Body of pancreas (tissue), 4 donors: ENCODE data around the gene TAL1. TPM values are rescaled to one million over a fixed set of nuclear protein-coding genes. Genes with fewer than 3 reads are reported as not detected.
"Not testable (repeated sequence)": the region's sequence is repeated elsewhere in the genome, so short reads cannot be mapped to it uniquely, and the experiment has no call there.

Source experiments
- ATAC-seq: fragments of 150-250 bp; one replicate; pipeline ENCODE4 v1.9.1; 2016
- DNase-seq, 4 donors: peaks; one replicate each; pipeline ENCODE4 v3.0.0-alpha.2; 2019
- H3K27ac ChIP-seq, 4 donors: fragments of 200-600 bp; sonication (generic); 1 replicate in 3 of 4; 2 replicates in 1 of 4; pipeline versions ENCODE4 v1.5.1 to v1.6.1; 2016 to 2019; ENCODE audit warnings: mild to moderate bottlenecking in 1 of 4, mixed read lengths in 1 of 4, moderate library complexity in 1 of 4
- H3K27me3 ChIP-seq, 2 donors: fragments of 200-600 bp; sonication (generic); one replicate each; pipeline ENCODE4 v1.6.0; 2016; ENCODE audit warnings: mild to moderate bottlenecking in 1 of 2
- H3K36me3 ChIP-seq, 2 donors: fragments of 200-600 bp; sonication (generic); replicated peaks in 1 of 2; 2 replicates each; pipeline ENCODE4 v1.5.1; 2016; ENCODE audit warnings: low read depth in 2 of 2; ENCODE audit not compliant: insufficient read depth in 1 of 2
- H3K4me1 ChIP-seq: fragments of 200-600 bp; sonication (generic); one replicate; pipeline ENCODE4 v1.6.0; 2016
- H3K4me3 ChIP-seq, 2 donors: fragments of 200-600 bp; sonication (generic); 1 replicate in 1 of 2; 2 replicates in 1 of 2; pipeline ENCODE4 v1.5.1; 2016 to 2019
- H3K9me3 ChIP-seq, 3 donors: fragments of 200-600 bp; sonication (generic); 1 replicate in 2 of 3; 2 replicates in 1 of 3; pipeline ENCODE4 v1.5.1; 2016
- POLR2A ChIP-seq, 3 donors: fragments of 450-650 bp; IDR thresholded peaks; one replicate each; pipeline ENCODE4 v1.6.1; 2016; ENCODE audit warnings: antibody characterized with exemption in 3 of 3, mild to moderate bottlenecking in 2 of 3
- WGBS, 2 donors: methylation state at CpG; one replicate each; pipeline ENCODE4 v1.1.5; 2017; 5-methylcytosine and 5-hydroxymethylcytosine counted together
- intact Hi-C: fragments of 100-400 bp; cut with DNase I; formaldehyde crosslinking; loops from one replicate; pipeline ENCODE4 v1.15.1; 2023
- total RNA-seq, 2 donors: library from RNA; depleted of rRNA; stranded (reverse); fragments of >200 nt; gene quantifications; one replicate each; pipeline ENCODE4 v1.1.0, GENCODE V29; 2016
- TF ChIP-seq, protein P1 (sequence below), 7 experiments: fragments of 450-650 bp in 4 of 7; fragments of 200-600 bp in 3 of 7; sonication (generic) in 3 of 7; IDR thresholded peaks; one replicate each; pipeline ENCODE4 v1.5.1; 2016 to 2019; ENCODE audit warnings: antibody characterized with exemption in 7 of 7

Gene TAL1
- 1 to 10 TPM; 2.3 to 2.6 TPM for total RNA-seq

DNA sequence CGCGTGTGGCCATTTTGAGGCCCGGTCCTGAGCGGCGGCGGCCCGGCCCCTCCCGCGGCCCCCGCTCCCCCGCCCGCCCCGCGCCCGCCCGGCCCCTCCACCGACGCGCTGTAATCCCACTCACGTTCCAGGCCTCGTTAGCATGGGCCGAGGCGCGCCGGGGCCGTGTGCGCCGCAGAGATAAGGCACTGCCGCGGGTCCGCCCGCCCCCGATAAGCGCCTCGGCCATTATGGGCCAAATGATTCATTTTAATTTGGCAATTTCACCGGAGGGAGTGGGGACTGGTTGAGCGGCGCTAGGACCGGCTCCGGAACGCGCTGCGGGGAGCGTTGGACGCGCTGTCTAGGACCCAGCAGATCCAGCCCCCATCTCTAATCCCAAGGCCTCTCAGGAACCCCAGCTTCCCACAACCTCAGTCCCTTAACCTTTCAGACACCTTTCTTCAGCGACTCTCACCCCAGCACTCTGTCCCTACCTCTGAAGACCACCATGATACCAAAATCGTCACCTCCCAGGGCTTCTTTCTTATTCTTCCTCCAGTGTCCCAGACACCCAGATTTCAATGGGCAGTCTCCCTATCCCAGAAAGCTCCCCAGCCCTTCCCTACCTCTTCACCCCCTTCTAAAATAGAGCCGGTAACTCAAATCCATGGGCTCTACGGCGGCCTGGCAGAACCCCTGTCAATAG lies at the start of gene TAL1:
TSS of gene TAL1 (minus strand) at position 39 of the 688 bp plus-strand sequence. CDS start 6,337 bp downstream, outside the sequence.
- no peak for DNase-seq
- H3K27me3 ChIP-seq, result peaks cover 0 to 42% of the 10 kb centered on the region in 2 donors
- H3K9me3 ChIP-seq, result no peaks in the 10 kb centered on the region
- H3K4me3 ChIP-seq, result no peak within 1 kb of the TSS
- intact Hi-C loops, result no loop called here
- no peak for ATAC-seq
- peaks cover 21% of the 10 kb centered on the region for H3K4me1 ChIP-seq
- no peaks in the 10 kb centered on the region for H3K36me3 ChIP-seq
- H3K27ac ChIP-seq, result peak within 1 kb of the TSS in 3 of 4 donors; percentile 19 to 56 (median 29)
- WGBS, 2 donors, result 5 to 20% methylated on average over 21 to 49 of the region's 51 CpGs
- no peak for TF ChIP-seq POLR2A (IDR thresholded peaks at IDR 0.05)
- TF ChIP-seq, protein P1, sequence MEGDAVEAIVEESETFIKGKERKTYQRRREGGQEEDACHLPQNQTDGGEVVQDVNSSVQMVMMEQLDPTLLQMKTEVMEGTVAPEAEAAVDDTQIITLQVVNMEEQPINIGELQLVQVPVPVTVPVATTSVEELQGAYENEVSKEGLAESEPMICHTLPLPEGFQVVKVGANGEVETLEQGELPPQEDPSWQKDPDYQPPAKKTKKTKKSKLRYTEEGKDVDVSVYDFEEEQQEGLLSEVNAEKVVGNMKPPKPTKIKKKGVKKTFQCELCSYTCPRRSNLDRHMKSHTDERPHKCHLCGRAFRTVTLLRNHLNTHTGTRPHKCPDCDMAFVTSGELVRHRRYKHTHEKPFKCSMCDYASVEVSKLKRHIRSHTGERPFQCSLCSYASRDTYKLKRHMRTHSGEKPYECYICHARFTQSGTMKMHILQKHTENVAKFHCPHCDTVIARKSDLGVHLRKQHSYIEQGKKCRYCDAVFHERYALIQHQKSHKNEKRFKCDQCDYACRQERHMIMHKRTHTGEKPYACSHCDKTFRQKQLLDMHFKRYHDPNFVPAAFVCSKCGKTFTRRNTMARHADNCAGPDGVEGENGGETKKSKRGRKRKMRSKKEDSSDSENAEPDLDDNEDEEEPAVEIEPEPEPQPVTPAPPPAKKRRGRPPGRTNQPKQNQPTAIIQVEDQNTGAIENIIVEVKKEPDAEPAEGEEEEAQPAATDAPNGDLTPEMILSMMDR (IDR thresholded peaks at IDR 0.05), result no peak

DNA sequence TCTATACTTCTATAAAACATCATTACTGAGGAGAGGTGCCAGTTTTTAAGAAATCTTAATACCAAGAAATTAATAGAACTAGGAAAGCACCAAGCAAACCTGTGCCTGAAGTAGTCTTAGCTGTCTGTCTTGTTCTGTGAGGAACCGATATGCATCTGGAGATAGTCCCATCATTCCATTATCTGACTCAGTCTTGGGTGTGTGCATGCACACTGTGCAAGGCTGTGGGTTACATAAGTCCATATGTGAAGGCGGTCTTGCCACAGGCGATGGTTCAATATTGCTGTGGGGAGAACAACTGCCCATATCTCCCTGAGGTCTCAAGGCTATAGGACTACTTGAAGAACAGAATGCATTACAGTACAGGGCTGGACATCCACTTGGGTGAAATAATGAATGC lies 48.1 kb upstream of the TAL1 start:
- 93 to 98% methylated on average over 3 of the region's 3 CpGs for WGBS, 2 donors
- ATAC-seq (no peak), DNase-seq (no peak)
- intact Hi-C loops, result no loop called here
- TF ChIP-seq, protein P1 (IDR thresholded peaks at IDR 0.05), result no peak
- H3K9me3 ChIP-seq, result no peaks in the 10 kb centered on the region
- no peaks in the 10 kb centered on the region for H3K4me1 ChIP-seq
- no peaks in the 10 kb centered on the region for H3K27me3 ChIP-seq
- H3K36me3 ChIP-seq, result no peaks in the 10 kb centered on the region
- H3K4me3 ChIP-seq, result no peak overlapping the region
- no peak overlapping the region for H3K27ac ChIP-seq

DNA sequence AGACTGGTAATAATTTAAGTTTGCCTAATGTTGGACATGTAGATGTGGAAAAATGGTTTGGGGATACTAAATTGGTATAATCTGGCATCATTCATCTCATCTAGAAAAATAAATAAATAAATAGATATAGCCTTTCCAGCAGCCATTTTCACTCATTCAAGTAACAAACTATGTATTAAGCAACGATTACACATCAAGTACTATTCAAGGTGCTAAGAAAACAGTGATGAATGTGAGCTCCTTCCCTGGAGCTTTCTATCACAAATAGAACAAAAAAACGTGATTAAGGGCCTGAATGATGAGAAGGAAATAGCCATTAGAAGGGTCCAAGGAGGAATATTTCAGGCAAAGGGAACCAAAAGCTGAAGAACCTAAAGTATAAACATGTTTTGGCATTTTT lies 44.8 kb upstream of the TAL1 start:
- H3K4me1 ChIP-seq, result no peaks in the 10 kb centered on the region
- ATAC-seq (no peak), DNase-seq (no peak)
- no peak overlapping the region for H3K4me3 ChIP-seq
- no peak overlapping the region for H3K27ac ChIP-seq
- H3K9me3 ChIP-seq, result no peaks in the 10 kb centered on the region
- WGBS, 2 donors, result 69 to 77% methylated on average over 2 of the region's 2 CpGs
- intact Hi-C loops, result no loop called here
- no peaks in the 10 kb centered on the region for H3K27me3 ChIP-seq
- H3K36me3 ChIP-seq, result no peaks in the 10 kb centered on the region
- no peak for TF ChIP-seq POLR2A (IDR thresholded peaks at IDR 0.05)
- TF ChIP-seq, protein P1 (IDR thresholded peaks at IDR 0.05), result no peak

DNA sequence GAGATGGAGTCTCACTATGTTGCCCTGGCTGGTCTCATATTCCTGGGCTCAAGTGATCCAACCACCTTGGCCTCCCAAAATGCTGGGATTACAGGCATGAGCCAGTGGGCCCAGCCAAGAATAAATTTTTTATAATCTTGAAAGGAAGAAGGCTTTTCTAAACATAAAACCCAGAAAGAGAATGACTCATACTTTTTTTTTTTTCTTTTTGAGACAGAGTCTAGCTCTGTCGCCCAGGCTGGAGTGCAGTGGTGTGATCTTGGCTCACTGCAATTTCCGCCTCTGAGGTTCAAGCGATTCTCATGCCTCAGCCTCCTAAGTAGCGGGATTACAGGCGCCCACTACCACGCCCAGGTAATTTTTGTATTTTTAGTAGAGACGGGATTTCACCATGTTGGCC lies 43.8 kb upstream of the TAL1 start:
- H3K27me3 ChIP-seq, ATAC-seq, H3K9me3 ChIP-seq, H3K36me3 ChIP-seq, intact Hi-C loops, H3K4me3 ChIP-seq, DNase-seq, H3K4me1 ChIP-seq, H3K27ac ChIP-seq: not testable (repeated sequence)
- WGBS, 2 donors, result 92 to 97% methylated on average over 7 of the region's 7 CpGs

DNA sequence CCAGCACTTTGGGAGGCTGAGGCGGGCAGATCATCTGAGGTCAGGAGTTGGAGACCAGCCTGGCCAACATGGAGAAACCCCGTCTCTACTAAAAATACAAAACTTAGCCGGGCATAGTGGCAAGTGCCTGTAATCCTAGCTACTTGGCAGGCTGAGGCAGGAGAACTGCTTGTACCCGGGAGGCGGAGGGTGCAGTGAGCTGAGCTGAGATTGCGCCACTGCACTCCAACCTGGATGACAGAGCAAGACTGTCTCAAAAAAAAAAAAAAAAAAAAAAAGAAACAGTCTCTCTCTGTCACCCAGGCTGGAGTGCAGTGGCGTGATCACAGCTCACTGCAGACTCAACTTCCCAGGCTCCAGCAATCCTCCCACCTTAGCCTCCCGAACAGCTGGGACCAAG lies 33.5 kb upstream of the TAL1 start:
- H3K4me1 ChIP-seq, DNase-seq, ATAC-seq, H3K27me3 ChIP-seq, H3K27ac ChIP-seq, H3K36me3 ChIP-seq, intact Hi-C loops, H3K4me3 ChIP-seq, H3K9me3 ChIP-seq: not testable (repeated sequence)
- WGBS, 2 donors, result 88 to 92% methylated on average over 3 to 8 of the region's 8 CpGs
